ENCODE data around the gene PITRM1. TPM values are rescaled to one million over a fixed set of nuclear protein-coding genes. Genes with fewer than 3 reads are reported as not detected.
A peak's percentile ranks its signal among the peaks of the same experiment; 100 is the strongest.

PITRM1 gene
- total RNA-seq, 1 donor from 2014 or later = 46.6 TPM

GRCh38 chr10:3142146-3142875, 30.3 kb downstream of the PITRM1 start:
- DNase-seq (ENCODE audit: low read depth, low spot score) = no peak
- no peak for TF ChIP-seq CTCF (conservative IDR thresholded peaks at IDR 0.05)
- H3K9me3 Mint-ChIP-seq = no peaks in the 10 kb centered on the region
- H3K4me1 Mint-ChIP-seq = no peaks in the 10 kb centered on the region
- no peak overlapping the region for H3K4me3 Mint-ChIP-seq
- peaks cover 11% of the 10 kb centered on the region for H3K36me3 Mint-ChIP-seq (ENCODE audit: low read depth)
- peak overlapping the region; percentile 43 for H3K27ac Mint-ChIP-seq (ENCODE audit: unreplicated experiment)
- no peaks in the 10 kb centered on the region for H3K27me3 Mint-ChIP-seq (ENCODE audit: low read depth)

- no peaks in the 10 kb centered on the region for H3K9me3 Mint-ChIP-seq
Observed at GRCh38 chr10:3141351-3142005, 31.1 kb downstream of the PITRM1 start.

GRCh38 chr10:3140280-3140679, 32.3 kb downstream of the PITRM1 start:
- H3K36me3 Mint-ChIP-seq (ENCODE audit: low read depth) = peaks cover 9% of the 10 kb centered on the region
- DNase-seq (ENCODE audit: low read depth, low spot score) = no peak
- H3K27me3 Mint-ChIP-seq (ENCODE audit: low read depth) = no peaks in the 10 kb centered on the region
- H3K27ac Mint-ChIP-seq (ENCODE audit: unreplicated experiment) = no peak overlapping the region
- no peak for TF ChIP-seq CTCF (conservative IDR thresholded peaks at IDR 0.05)
- H3K9me3 Mint-ChIP-seq = no peaks in the 10 kb centered on the region
- H3K4me3 Mint-ChIP-seq = no peak overlapping the region
- H3K4me1 Mint-ChIP-seq = no peaks in the 10 kb centered on the region

More at GRCh38 chr10:3141351-3142005, 31.1 kb downstream of the PITRM1 start:
- DNase-seq (ENCODE audit: low read depth, low spot score) = no peak
- TF ChIP-seq CTCF (conservative IDR thresholded peaks at IDR 0.05) = no peak
- Mint-ChIP-seq H3K4me1 (no peaks in the 10 kb centered on the region), H3K36me3 (ENCODE audit: low read depth) (peaks cover 11% of the 10 kb centered on the region), H3K27ac (ENCODE audit: unreplicated experiment) (no peak overlapping the region), H3K27me3 (ENCODE audit: low read depth) (no peaks in the 10 kb centered on the region), H3K4me3 (no peak overlapping the region)

GRCh38 chr10:3139216-3139910, 33.2 kb downstream of the PITRM1 start:
- Mint-ChIP-seq H3K4me3 (no peak overlapping the region), H3K27ac (ENCODE audit: unreplicated experiment) (no peak overlapping the region), H3K4me1 (no peaks in the 10 kb centered on the region), H3K9me3 (no peaks in the 10 kb centered on the region), H3K36me3 (ENCODE audit: low read depth) (peaks cover 15% of the 10 kb centered on the region), H3K27me3 (ENCODE audit: low read depth) (no peaks in the 10 kb centered on the region)
- no peak for TF ChIP-seq CTCF (conservative IDR thresholded peaks at IDR 0.05)
- no peak for DNase-seq (ENCODE audit: low read depth, low spot score)

GRCh38 chr10:3137958-3138726, 34.4 kb downstream of the PITRM1 start:
- Mint-ChIP-seq H3K36me3 (ENCODE audit: low read depth) (peaks cover 19% of the 10 kb centered on the region), H3K4me1 (no peaks in the 10 kb centered on the region), H3K9me3 (no peaks in the 10 kb centered on the region), H3K4me3 (no peak overlapping the region), H3K27me3 (ENCODE audit: low read depth) (no peaks in the 10 kb centered on the region), H3K27ac (ENCODE audit: unreplicated experiment) (no peak overlapping the region)
- no peak for DNase-seq (ENCODE audit: low read depth, low spot score)
- no peak for TF ChIP-seq CTCF (conservative IDR thresholded peaks at IDR 0.05)
